NCI-H69 (cell line): ENCODE data around the gene CCNL1.

ENCODE experiments used
- DNase-seq: peaks from one replicate; lab custom pipeline; 2025; lab: John Stamatoyannopoulos, UW

The CCNL1 gene

GRCh38 chr3:157122832-157123427 lies 37.0 kb downstream of the CCNL1 start:
- DNase-seq = no peak

- no peak for DNase-seq
Measured at GRCh38 chr3:157122116-157122515, 37.8 kb downstream of the CCNL1 start.

- DNase-seq = no peak
Measured at GRCh38 chr3:157121522-157121921, 38.4 kb downstream of the CCNL1 start.

- no peak for DNase-seq
Measured at GRCh38 chr3:157120071-157120892, 39.7 kb downstream of the CCNL1 start.

GRCh38 chr3:157119369-157119951 lies 40.5 kb downstream of the CCNL1 start:
- no peak for DNase-seq

- DNase-seq = no peak
Measured at GRCh38 chr3:157117875-157118654, 41.9 kb downstream of the CCNL1 start.

GRCh38 chr3:157117206-157117605 lies 42.7 kb downstream of the CCNL1 start:
- DNase-seq = no peak

- no peak for DNase-seq
Measured at GRCh38 chr3:157116017-157116416, 43.9 kb downstream of the CCNL1 start.

- DNase-seq = no peak
Measured at GRCh38 chr3:157115069-157116006, 44.6 kb downstream of the CCNL1 start.

GRCh38 chr3:157113832-157114505 lies 46.0 kb downstream of the CCNL1 start:
- DNase-seq = peak; percentile 8

- no peak for DNase-seq
Measured at GRCh38 chr3:157112536-157112935, 47.4 kb downstream of the CCNL1 start.

GRCh38 chr3:157111518-157111917 lies 48.4 kb downstream of the CCNL1 start:
- DNase-seq = no peak

GRCh38 chr3:157110761-157111278 lies 49.1 kb downstream of the CCNL1 start:
- peak; percentile 21 for DNase-seq

- peak; percentile 35 for DNase-seq
Measured at GRCh38 chr3:157109267-157110141, 50.4 kb downstream of the CCNL1 start.

- peak; percentile 19 for DNase-seq
Measured at GRCh38 chr3:157107644-157108133, 52.3 kb downstream of the CCNL1 start.

- DNase-seq = peak; percentile 17
Measured at GRCh38 chr3:157107037-157107436, 52.9 kb downstream of the CCNL1 start.

- peak; percentile 82 for DNase-seq
Measured at GRCh38 chr3:157104928-157105652, 54.9 kb downstream of the CCNL1 start.

GRCh38 chr3:157104521-157104920 lies 55.4 kb downstream of the CCNL1 start:
- DNase-seq = no peak

- no peak for DNase-seq
Measured at GRCh38 chr3:157103860-157104259, 56.1 kb downstream of the CCNL1 start.
